Activated naive CD4-positive, alpha-beta T cell treated with anti-CD3 and anti-CD28 coated beads for 36 hours (primary cell): ENCODE measurements around the gene SPTY2D1. TPM values are rescaled to one million over a fixed set of nuclear protein-coding genes. Genes with fewer than 3 reads are reported as not detected.
A peak's percentile ranks its signal among the peaks of the same experiment; 100 is the strongest.
"Not testable (repeated sequence)": the region's sequence is repeated elsewhere in the genome, so short reads cannot be mapped to it uniquely, and the experiment has no call there.

Experiments
- CTCF ChIA-PET: fragments of 350-600 bp; sonication (Branson Sonifier 250); formaldehyde crosslinking; loops from one replicate; lab custom pipeline; 2021; ENCODE audit warnings: antibody characterized with exemption; lab: Charles Lee
- DNase-seq: peaks from one replicate; pipeline ENCODE4 v3.0.0-alpha.2; 2020
- H3K27ac Mint-ChIP-seq: one replicate; pipeline ENCODE4 v1.8.0; 2021; ENCODE audit warnings: mild to moderate bottlenecking, mixed read lengths
- H3K27me3 Mint-ChIP-seq: one replicate; pipeline ENCODE4 v1.8.0; 2021; ENCODE audit warnings: low read depth, mixed read lengths
- H3K36me3 Mint-ChIP-seq: one replicate; pipeline ENCODE4 v1.8.0; 2021; ENCODE audit warnings: low read depth, mixed read lengths
- H3K4me1 Mint-ChIP-seq: one replicate; pipeline ENCODE4 v1.8.0; 2021; ENCODE audit warnings: low read depth, mixed read lengths
- H3K4me3 Mint-ChIP-seq: one replicate; pipeline ENCODE4 v1.8.0; 2021; ENCODE audit warnings: mild to moderate bottlenecking, moderate library complexity, mixed read lengths
- H3K9me3 Mint-ChIP-seq: one replicate; pipeline ENCODE4 v1.8.0; 2021; ENCODE audit warnings: mixed read lengths
- intact Hi-C: fragments of 100-400 bp; cut with micrococcal nuclease; formaldehyde crosslinking; loops from one replicate; pipeline ENCODE4 v1.15.1; 2023
- total RNA-seq, 2 experiments: library from RNA; stranded (reverse); gene quantifications; one replicate each; pipeline ENCODE4 v1.2.3, GENCODE V29; 2021

SPTY2D1 gene
- total RNA-seq, 2 experiments from 2014 or later, result 13.9 to 15.0 TPM

DNA sequence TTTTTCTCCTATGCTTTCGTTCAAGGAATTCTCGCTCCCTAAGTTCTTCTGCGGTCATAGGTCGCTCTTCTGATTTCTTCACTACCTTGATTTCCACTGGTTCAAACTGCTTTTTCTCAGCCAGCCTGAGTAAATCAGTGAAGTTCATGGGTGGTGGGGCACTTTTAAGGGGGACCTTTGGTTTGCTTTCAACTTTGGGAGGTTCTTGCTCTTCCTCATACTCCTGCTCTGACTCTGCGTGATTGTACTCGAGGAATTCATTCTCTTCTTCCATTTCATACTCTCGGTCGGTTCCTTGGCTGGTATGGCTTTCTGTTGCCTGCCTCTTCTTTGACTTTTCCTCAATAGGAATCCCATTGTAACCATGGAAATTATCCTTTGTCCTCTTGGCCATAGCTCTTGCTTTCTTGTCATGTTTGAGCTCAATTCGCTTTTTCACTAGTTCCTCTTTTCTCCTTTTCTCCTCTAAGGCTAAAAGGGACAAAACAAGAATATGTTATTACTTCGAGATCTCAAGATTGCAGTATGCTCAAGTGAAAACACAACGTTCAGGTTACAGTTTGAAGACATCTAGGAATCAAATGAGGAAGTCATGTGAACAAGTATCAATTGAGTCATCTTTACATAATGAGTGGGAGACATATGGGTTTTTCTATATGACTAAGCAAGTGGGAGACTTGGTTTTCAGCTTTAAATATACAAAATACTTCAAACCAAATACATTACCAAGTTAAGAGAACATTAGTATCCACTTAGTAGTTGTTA, 18.3 kb downstream of the SPTY2D1 start:
- Mint-ChIP-seq H3K36me3 (peaks cover 27% of the 10 kb centered on the region), H3K9me3 (no peaks in the 10 kb centered on the region), H3K4me3 (no peak overlapping the region), H3K4me1 (peaks cover 46% of the 10 kb centered on the region), H3K27me3 (no peaks in the 10 kb centered on the region), H3K27ac (peak overlapping the region; percentile 78)
- DNase-seq, result no peak
- intact Hi-C loops, result loop anchor here (1.0 to 5.0 kb wide), 5 partner anchors 18 to 294 kb away; partner anchors contain the start of genes GTF2H1, HPS5, LDHA and SPTY2D1
- CTCF ChIA-PET, result interaction anchor here (0.7 to 1.8 kb wide), 5 partner anchors 10 to 119 kb away, joined by 3 to 4 read pairs (median 4); no protein-coding TSS in a partner anchor

DNA sequence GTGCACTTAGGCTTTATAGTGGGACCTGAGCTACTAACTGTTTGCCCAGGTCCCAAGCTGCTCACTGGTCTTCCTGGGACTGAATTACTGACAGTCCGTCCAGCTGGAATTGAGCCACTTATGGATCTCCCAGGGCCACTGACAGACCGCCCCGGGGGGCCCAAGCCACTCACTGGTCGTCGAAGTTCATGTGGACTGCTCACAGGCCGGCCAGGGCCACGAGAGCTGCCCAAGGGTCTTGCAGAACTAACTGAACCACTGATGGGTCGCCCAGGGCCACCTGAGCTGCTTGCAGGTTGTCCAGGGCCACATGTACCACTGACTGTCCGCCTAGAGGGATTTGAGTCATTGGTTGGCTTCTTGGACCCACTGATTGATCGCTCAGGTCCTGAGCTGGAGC, 19.5 kb downstream of the SPTY2D1 start:
- Mint-ChIP-seq H3K4me3 (no peak overlapping the region), H3K27ac (no peak overlapping the region), H3K27me3 (no peaks in the 10 kb centered on the region), H3K9me3 (no peaks in the 10 kb centered on the region), H3K4me1 (peaks cover 41% of the 10 kb centered on the region), H3K36me3 (peaks cover 32% of the 10 kb centered on the region)
- CTCF ChIA-PET, result interaction anchor here (1.2 to 1.6 kb wide), 3 partner anchors 75 to 120 kb away, joined by 3 to 4 read pairs (median 3); no protein-coding TSS in a partner anchor
- DNase-seq, result no peak
- intact Hi-C loops, result loop anchor here (5.0 kb wide), 1 partner anchor 222 kb away; the partner anchor contains the start of gene LDHA

- peaks cover 38% of the 10 kb centered on the region for H3K36me3 Mint-ChIP-seq
- CTCF ChIA-PET, result no interaction called here
- intact Hi-C loops, result no loop called here
- no peak overlapping the region for H3K27ac Mint-ChIP-seq
- no peaks in the 10 kb centered on the region for H3K9me3 Mint-ChIP-seq
- H3K4me3 Mint-ChIP-seq, result no peak overlapping the region
- no peak for DNase-seq
- H3K27me3 Mint-ChIP-seq, result no peaks in the 10 kb centered on the region
- H3K4me1 Mint-ChIP-seq, result peaks cover 23% of the 10 kb centered on the region
Measured at GRCh38 chr11:18612394-18612793, 21.7 kb downstream of the SPTY2D1 start.

- CTCF ChIA-PET, result interaction anchor here (0.5 kb wide), 1 partner anchor 39 kb away, joined by 3 read pairs; no protein-coding TSS in a partner anchor
- peaks cover 39% of the 10 kb centered on the region for H3K36me3 Mint-ChIP-seq
- no peaks in the 10 kb centered on the region for H3K9me3 Mint-ChIP-seq
- H3K4me1 Mint-ChIP-seq, result peaks cover 11% of the 10 kb centered on the region
- no peak for DNase-seq
- no peaks in the 10 kb centered on the region for H3K27me3 Mint-ChIP-seq
- no peak overlapping the region for H3K4me3 Mint-ChIP-seq
- intact Hi-C loops, result no loop called here
- H3K27ac Mint-ChIP-seq, result no peak overlapping the region
Measured at GRCh38 chr11:18611196-18611595, 22.9 kb downstream of the SPTY2D1 start.

DNA sequence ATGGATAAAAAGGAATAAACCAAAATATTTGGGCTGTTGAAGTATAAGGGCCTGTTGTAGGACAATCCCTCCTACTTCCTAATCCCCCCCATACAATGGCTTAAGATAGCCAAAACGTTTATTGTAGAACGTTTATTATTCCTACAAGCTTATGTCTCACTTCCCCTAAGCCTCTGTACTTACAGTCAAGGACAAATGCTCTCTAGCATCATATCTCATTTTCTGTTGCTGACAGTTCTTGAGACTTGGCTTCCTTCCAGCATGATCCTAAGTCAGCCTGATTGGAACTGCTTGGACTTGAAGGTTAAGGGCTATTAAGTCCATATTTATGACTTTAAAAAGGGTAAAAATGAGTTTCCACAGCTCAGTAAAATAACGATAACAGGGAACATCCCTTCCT, 25.8 kb downstream of the SPTY2D1 start:
- DNase-seq, result no peak
- H3K27ac Mint-ChIP-seq, result no peak overlapping the region
- no peaks in the 10 kb centered on the region for H3K27me3 Mint-ChIP-seq
- H3K9me3 Mint-ChIP-seq, result no peaks in the 10 kb centered on the region
- no peak overlapping the region for H3K4me3 Mint-ChIP-seq
- CTCF ChIA-PET, result no interaction called here
- H3K4me1 Mint-ChIP-seq, result no peaks in the 10 kb centered on the region
- peaks cover 19% of the 10 kb centered on the region for H3K36me3 Mint-ChIP-seq
- intact Hi-C loops, result no loop called here

DNA sequence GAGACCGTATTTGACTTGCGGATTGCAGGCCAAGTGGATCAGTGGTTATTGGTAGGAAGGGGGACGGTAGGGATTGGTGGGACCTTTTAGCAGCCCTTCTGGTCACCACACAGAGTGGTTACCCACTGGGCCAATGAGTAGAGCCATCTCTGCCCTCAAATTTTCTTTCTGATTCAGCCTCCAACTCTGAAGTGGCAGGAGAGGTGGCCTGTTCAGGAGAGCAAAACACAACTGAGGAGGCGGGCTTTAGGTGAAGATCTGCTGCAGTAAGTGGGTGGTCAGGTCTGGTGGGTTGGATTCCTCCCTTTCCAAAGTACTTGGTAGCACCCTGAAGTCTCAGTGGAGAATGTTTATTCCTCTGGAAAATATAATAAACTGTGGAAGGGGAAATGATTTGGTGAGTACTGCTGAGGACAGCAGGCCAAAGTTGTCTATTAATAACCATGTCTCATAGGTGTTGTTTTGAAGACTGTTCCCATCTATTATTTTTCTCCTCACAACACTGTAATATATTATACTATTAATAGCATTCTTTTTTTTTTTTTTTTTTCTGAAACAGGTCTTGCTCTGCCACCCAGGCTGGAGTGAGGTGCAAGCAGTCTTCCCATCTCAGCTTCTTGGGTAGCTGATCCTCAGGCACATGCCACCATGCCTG, 33.1 kb downstream of the SPTY2D1 start:
- H3K36me3 Mint-ChIP-seq, result peaks cover 1% of the 10 kb centered on the region
- no peaks in the 10 kb centered on the region for H3K4me1 Mint-ChIP-seq
- CTCF ChIA-PET, result interaction anchor here (0.6 to 1.2 kb wide), 5 partner anchors 23 to 465 kb away, joined by 3 to 6 read pairs (median 4); no protein-coding TSS in a partner anchor
- H3K27me3 Mint-ChIP-seq, result no peaks in the 10 kb centered on the region
- no peak overlapping the region for H3K4me3 Mint-ChIP-seq
- no peak overlapping the region for H3K27ac Mint-ChIP-seq
- no peaks in the 10 kb centered on the region for H3K9me3 Mint-ChIP-seq
- intact Hi-C loops, result no loop called here
- DNase-seq, result no peak

DNA sequence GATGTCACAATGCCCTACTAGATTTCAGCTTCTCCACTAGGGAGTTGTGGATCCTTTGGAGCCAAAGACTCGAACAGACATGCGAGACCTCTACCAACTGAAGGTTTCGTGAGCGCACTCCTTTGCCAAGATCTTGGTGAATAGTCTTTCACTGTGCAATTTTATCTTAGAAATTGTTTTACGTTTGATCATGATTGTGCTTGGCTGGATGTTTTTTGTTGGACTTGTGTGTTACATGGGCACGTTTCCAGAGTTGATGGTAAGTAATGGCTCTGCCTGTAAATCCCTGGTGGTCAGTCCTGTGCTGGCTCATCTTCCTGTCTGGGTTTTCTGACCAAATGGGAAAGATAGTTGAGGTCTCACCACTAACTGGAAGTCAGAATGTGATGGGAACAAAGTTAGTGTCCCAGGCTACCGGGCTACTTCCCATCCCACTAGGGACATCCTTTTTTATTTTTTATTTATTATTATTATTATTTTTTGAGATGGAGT, 34.4 kb downstream of the SPTY2D1 start, which contains the start of gene MISFA:
MISFA (plus strand) TSS at position 51 of the 492 bp plus-strand sequence; CDS start at position 191, 140 bp downstream.
- peaks cover 2% of the 10 kb centered on the region for H3K36me3 Mint-ChIP-seq
- CTCF ChIA-PET, result no interaction called here
- intact Hi-C loops, result no loop called here
- no peak for DNase-seq
- no peaks in the 10 kb centered on the region for H3K9me3 Mint-ChIP-seq
- no peak within 1 kb of the TSS for H3K27ac Mint-ChIP-seq
- no peak within 1 kb of the TSS for H3K4me3 Mint-ChIP-seq
- H3K27me3 Mint-ChIP-seq, result no peaks in the 10 kb centered on the region
- no peaks in the 10 kb centered on the region for H3K4me1 Mint-ChIP-seq

- intact Hi-C loops, result no loop called here
- no peak for DNase-seq
- Mint-ChIP-seq H3K4me1 (peaks cover 6% of the 10 kb centered on the region), H3K27ac (no peak overlapping the region), H3K36me3 (peaks cover 2% of the 10 kb centered on the region), H3K27me3 (no peaks in the 10 kb centered on the region), H3K4me3 (no peak overlapping the region), H3K9me3 (no peaks in the 10 kb centered on the region)
- CTCF ChIA-PET, result interaction anchor here (0.6 to 1.1 kb wide), 3 partner anchors 23 to 476 kb away, joined by 3 to 5 read pairs (median 4); no protein-coding TSS in a partner anchor
Measured at GRCh38 chr11:18594999-18595749, 39.0 kb downstream of the SPTY2D1 start.

DNA sequence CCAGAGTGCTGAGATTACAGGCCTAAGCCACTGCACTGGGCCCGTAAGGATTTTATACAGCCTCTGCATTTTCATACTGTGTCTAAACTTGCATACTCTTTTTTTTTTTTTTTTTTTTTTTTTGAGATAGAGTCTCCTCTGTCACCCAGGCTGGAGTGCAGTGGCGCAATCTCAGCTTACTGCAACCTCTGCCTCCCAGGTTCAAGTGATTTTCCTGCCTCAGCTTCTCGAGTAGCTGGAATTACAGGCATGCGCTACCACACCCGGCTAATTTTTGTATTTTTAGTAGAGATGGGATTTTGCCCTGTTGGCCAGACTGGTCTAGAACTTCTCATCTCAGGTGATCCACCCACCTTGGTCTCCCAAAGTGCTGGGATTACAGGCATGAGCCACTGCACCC, 40.1 kb downstream of the SPTY2D1 start:
- intact Hi-C loops, H3K27me3 Mint-ChIP-seq: not testable (repeated sequence)

GRCh38 chr11:18590571-18590970, 43.6 kb downstream of the SPTY2D1 start:
- DNase-seq, result no peak
- Mint-ChIP-seq H3K27me3 (no peaks in the 10 kb centered on the region), H3K36me3 (no peaks in the 10 kb centered on the region), H3K27ac (no peak overlapping the region), H3K4me1 (peaks cover 8% of the 10 kb centered on the region), H3K9me3 (no peaks in the 10 kb centered on the region), H3K4me3 (no peak overlapping the region)
- CTCF ChIA-PET, result interaction anchor here (0.6 to 1.7 kb wide), 3 partner anchors 14 to 133 kb away, joined by 3 read pairs; no protein-coding TSS in a partner anchor
- intact Hi-C loops, result no loop called here

More for the DNA sequence above, 40.1 kb downstream of the SPTY2D1 start:
- CTCF ChIA-PET, result interaction anchor here (1.1 kb wide), 1 partner anchor 57 kb away, joined by 5 read pairs; no protein-coding TSS in a partner anchor
- H3K4me1 Mint-ChIP-seq, H3K27ac Mint-ChIP-seq, H3K4me3 Mint-ChIP-seq, H3K9me3 Mint-ChIP-seq, DNase-seq, H3K36me3 Mint-ChIP-seq: not testable (repeated sequence)

DNA sequence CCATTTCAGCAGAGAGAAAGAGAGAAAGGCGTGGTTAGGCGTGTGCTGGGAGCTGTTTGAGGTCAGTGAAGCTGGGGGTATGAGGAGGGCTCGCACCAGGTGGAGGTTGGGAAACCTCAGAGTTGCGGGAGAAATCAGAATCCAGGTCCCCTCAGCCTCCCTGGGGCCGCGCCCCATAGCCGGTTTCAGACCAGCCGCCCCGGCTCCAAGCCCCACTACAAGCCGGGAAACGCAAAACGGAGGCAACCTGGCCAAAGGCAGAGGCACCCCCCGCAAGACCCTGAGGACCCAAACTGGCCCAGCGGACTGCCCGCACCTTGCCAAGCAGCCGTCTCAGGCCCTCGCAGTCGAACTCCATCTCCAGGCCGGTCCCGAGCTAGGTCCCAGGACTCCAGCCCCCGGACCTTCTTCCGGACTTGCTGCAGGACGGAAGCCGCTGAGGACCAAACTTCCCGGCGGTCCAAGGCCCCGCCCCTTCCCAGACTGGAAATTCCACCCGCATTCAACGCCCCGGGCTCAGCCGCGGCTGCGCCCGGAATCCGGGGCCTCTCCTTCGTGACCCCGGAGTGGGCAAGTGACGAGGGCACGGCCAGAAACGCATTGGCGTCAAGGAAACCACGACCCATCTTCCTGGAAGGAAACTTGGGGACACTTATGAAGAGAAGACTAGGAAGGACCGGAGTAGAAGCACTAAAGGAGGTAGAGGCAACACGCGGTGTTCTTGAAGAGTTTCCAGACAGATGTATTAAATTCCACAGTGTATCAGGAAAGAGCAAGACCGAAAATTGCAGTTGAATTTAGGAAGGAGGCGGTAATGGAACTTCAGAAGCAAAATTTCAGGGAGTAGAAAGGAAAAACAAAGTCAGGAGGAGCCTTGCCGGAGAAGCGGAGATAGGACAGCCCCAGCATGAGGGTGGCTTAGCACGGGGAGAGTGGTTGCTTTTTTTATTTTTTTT, 45.6 kb downstream of the SPTY2D1 start, which contains the start of gene UEVLD:
UEVLD (minus strand) TSS at position 438 of the 956 bp plus-strand sequence; CDS start at position 358, 80 bp downstream.
- intact Hi-C loops, result loop anchor here (1.0 to 2.0 kb wide), 4 partner anchors 62 to 576 kb away; partner anchors contain the start of genes LDHA, SERGEF and TSG101
- Mint-ChIP-seq H3K4me3 (no peak within 1 kb of the TSS), H3K36me3 (no peaks in the 10 kb centered on the region), H3K4me1 (peaks cover 8% of the 10 kb centered on the region), H3K27me3 (no peaks in the 10 kb centered on the region), H3K9me3 (no peaks in the 10 kb centered on the region), H3K27ac (no peak within 1 kb of the TSS)
- peak; percentile 63 for DNase-seq
- CTCF ChIA-PET, result interaction anchor here (0.6 kb wide), 1 partner anchor 16 kb away, joined by 3 read pairs; no protein-coding TSS in a partner anchor
